IMR-90 (cell line): ENCODE measurements around the gene NPAS3. TPM values are rescaled to one million over a fixed set of nuclear protein-coding genes. Genes with fewer than 3 reads are reported as not detected.

Experiments
- ATAC-seq: fragments of 200-7000 bp; cut with Tn5 transposase; 2 replicates; pipeline ENCODE4 v1.9.1; 2020; ENCODE audit warnings: low read depth, mild to moderate bottlenecking, moderate library complexity
- BruUV-seq: library from RNA; stranded (reverse); fragments of 400-500 nt; replicated peaks from 2 replicates; lab custom pipeline; 2021; lab: Mats Ljungman, UMichigan
- CTCF ChIA-PET: fragments of 300-600 bp; formaldehyde crosslinking; extraction: SDS; loops from one replicate; lab custom pipeline; 2021; ENCODE audit warnings: antibody characterized with exemption; lab: Yijun Ruan, JAX
- POLR2A ChIA-PET: fragments of 300-600 bp; sonication (Branson Sonifier 250); formaldehyde crosslinking; loops from one replicate; lab custom pipeline; 2022; ENCODE audit warnings: antibody characterized with exemption; ENCODE audit not compliant: unreplicated experiment; lab: Charles Lee
- DNase-seq: peaks from one replicate; pipeline ENCODE4 v3.0.0; 2013
- H2AFZ ChIP-seq: replicated peaks from 2 replicates; pipeline ENCODE3; 2013; ENCODE audit warnings: low read length, mild to moderate bottlenecking; ENCODE audit not compliant: poor library complexity
- H2AK5ac ChIP-seq: 2 replicates; pipeline ENCODE4 v1.6.1; 2013; ENCODE audit warnings: low read depth, low read length, inconsistent platforms
- H2AK9ac ChIP-seq: replicated peaks from 2 replicates; pipeline ENCODE3; 2013; ENCODE audit warnings: mild to moderate bottlenecking, low read depth, low read length, moderate library complexity; ENCODE audit not compliant: poor library complexity
- H2BK120ac ChIP-seq: 2 replicates; pipeline ENCODE4 v1.6.1; 2013; ENCODE audit warnings: low read depth, low read length, inconsistent platforms
- H2BK15ac ChIP-seq: 3 replicates; pipeline ENCODE4 v1.6.1; 2013; ENCODE audit warnings: low read depth, low read length, inconsistent platforms
- H2BK20ac ChIP-seq: 2 replicates; pipeline ENCODE4 v1.6.1; 2013; ENCODE audit warnings: low read depth, mild to moderate bottlenecking, inconsistent platforms, low read length, moderate library complexity
- H2BK5ac ChIP-seq: 2 replicates; pipeline ENCODE4 v1.6.1; 2013; ENCODE audit warnings: mild to moderate bottlenecking, low read depth, low read length, inconsistent platforms; ENCODE audit not compliant: poor library complexity, severe bottlenecking
- H3K14ac ChIP-seq: replicated peaks from 2 replicates; pipeline ENCODE4 v1.6.1; 2013; ENCODE audit warnings: low read depth, low read length, inconsistent platforms
- H3K18ac ChIP-seq: 2 replicates; pipeline ENCODE4 v1.6.1; 2013; ENCODE audit warnings: low read depth, low read length, control low read depth
- H3K23ac ChIP-seq: 2 replicates; pipeline ENCODE4 v1.6.1; 2013; ENCODE audit warnings: low read depth, low read length, inconsistent platforms
- H3K27ac ChIP-seq: 2 replicates; pipeline ENCODE4 v1.5.1; 2013; ENCODE audit warnings: mild to moderate bottlenecking, control low read depth, low read length; ENCODE audit not compliant: insufficient read depth
- H3K27me3 ChIP-seq: 2 replicates; pipeline ENCODE4 v1.6.1; 2013; ENCODE audit warnings: low read length; ENCODE audit not compliant: control insufficient read depth, insufficient read depth
- H3K36me3 ChIP-seq: 2 replicates; pipeline ENCODE4 v1.6.1; 2013; ENCODE audit warnings: low read length, mixed read lengths; ENCODE audit not compliant: control insufficient read depth, insufficient read depth
- H3K4ac ChIP-seq: 2 replicates; pipeline ENCODE4 v1.6.1; 2013; ENCODE audit warnings: low read depth, low read length, inconsistent platforms
- H3K4me1 ChIP-seq: 2 replicates; pipeline ENCODE4 v1.6.1; 2013; ENCODE audit warnings: low read length, mixed read lengths; ENCODE audit not compliant: control insufficient read depth, insufficient read depth
- H3K4me2 ChIP-seq: 2 replicates; pipeline ENCODE4 v1.6.1; 2013; ENCODE audit warnings: low read depth, mild to moderate bottlenecking, control low read depth, low read length, moderate library complexity
- H3K4me3 ChIP-seq: 2 replicates; pipeline ENCODE4 v1.5.1; 2013; ENCODE audit warnings: low read depth, mild to moderate bottlenecking, control low read depth, low read length, moderate library complexity; ENCODE audit not compliant: insufficient read depth
- H3K56ac ChIP-seq: 2 replicates; pipeline ENCODE4 v1.6.1; 2013; ENCODE audit warnings: low read length, inconsistent platforms; ENCODE audit not compliant: insufficient read depth; ENCODE audit errors: extremely low read depth
- H3K79me1 ChIP-seq, 2 experiments: 2 replicates each; pipeline ENCODE4 v1.6.1; 2013; ENCODE audit warnings: low read length in 2 of 2, inconsistent platforms in 1 of 2, low read depth in 1 of 2
- H3K9ac ChIP-seq: 2 replicates; pipeline ENCODE4 v1.6.1; 2013; ENCODE audit warnings: low read depth, low read length, control low read depth
- H3K9me1 ChIP-seq: 2 replicates; pipeline ENCODE4 v1.6.1; 2013; ENCODE audit warnings: low read length, inconsistent platforms; ENCODE audit not compliant: insufficient read depth
- H3K9me3 ChIP-seq: 2 replicates; pipeline ENCODE4 v1.6.1; 2013; ENCODE audit warnings: low read length; ENCODE audit not compliant: control insufficient read depth, insufficient read depth
- H4K20me1 ChIP-seq: 2 replicates; pipeline ENCODE4 v1.6.1; 2013; ENCODE audit warnings: low read length, inconsistent platforms; ENCODE audit not compliant: insufficient read depth
- H4K5ac ChIP-seq: 2 replicates; pipeline ENCODE4 v1.6.1; 2013; ENCODE audit warnings: mild to moderate bottlenecking, low read depth, low read length, control low read depth
- H4K8ac ChIP-seq, 2 experiments: 2 replicates each; pipeline ENCODE4 v1.6.1; 2013; ENCODE audit warnings: low read depth in 2 of 2, low read length in 2 of 2, control low read depth in 1 of 2, inconsistent platforms in 1 of 2
- H4K91ac ChIP-seq: 2 replicates; pipeline ENCODE4 v1.6.1; 2013; ENCODE audit warnings: low read depth, low read length, inconsistent platforms; ENCODE audit not compliant: insufficient read depth
- CHD1 ChIP-seq: IDR thresholded peaks from 2 replicates; pipeline ENCODE4 v1.6.1; 2012; ENCODE audit warnings: low read depth, low read length, improper control_type of control experiment
- FOS ChIP-seq: fragments of 150-350 bp; IDR thresholded peaks from 2 replicates; pipeline ENCODE4 v1.6.1; 2016; ENCODE audit warnings: low read depth, low read length
- MAFK ChIP-seq: IDR thresholded peaks from 2 replicates; pipeline ENCODE4 v1.6.1; 2012; ENCODE audit warnings: low read depth, low read length, improper control_type of control experiment
- MAZ ChIP-seq: IDR thresholded peaks from 2 replicates; pipeline ENCODE4 v1.6.1; 2012; ENCODE audit warnings: low read depth, mild to moderate bottlenecking, low read length, improper control_type of control experiment, moderate library complexity, borderline replicate concordance
- NFE2L2 ChIP-seq: fragments of 150-350 bp; IDR thresholded peaks from 2 replicates; pipeline ENCODE4 v1.6.1; 2016; ENCODE audit warnings: low read depth, mild to moderate bottlenecking, low read length
- POLR2A ChIP-seq: IDR thresholded peaks from 2 replicates; pipeline ENCODE4 v1.6.1; 2012; ENCODE audit warnings: mild to moderate bottlenecking, low read depth, low read length
- RAD21 ChIP-seq: IDR thresholded peaks from 2 replicates; pipeline ENCODE4 v1.6.1; 2012; ENCODE audit warnings: low read length, improper control_type of control experiment
- RCOR1 ChIP-seq: IDR thresholded peaks from 2 replicates; pipeline ENCODE4 v1.6.1; 2012; ENCODE audit warnings: mild to moderate bottlenecking, low read length, improper control_type of control experiment; ENCODE audit not compliant: insufficient replicate concordance
- RFX5 ChIP-seq: IDR thresholded peaks from 2 replicates; pipeline ENCODE4 v1.8.0; 2012; ENCODE audit warnings: low read depth, mild to moderate bottlenecking, low read length, moderate library complexity
- SMC3 ChIP-seq: fragments of 150-350 bp; IDR thresholded peaks from 2 replicates; pipeline ENCODE4 v1.6.1; 2016; ENCODE audit warnings: low read depth, mild to moderate bottlenecking, antibody characterized with exemption, low read length, moderate library complexity
- WGBS, 2 experiments: methylation state at CpG; one replicate each; pipeline versions ENCODE4 v1.1.5 to v1.1.7; 2013; ENCODE audit warnings: missing lambda C conversion rate in 2 of 2; ENCODE audit not compliant: insufficient read length in 1 of 2; ENCODE audit errors: extremely low coverage in 2 of 2; 5-methylcytosine and 5-hydroxymethylcytosine counted together
- dilution Hi-C: fragments of 300-500 bp; cut with HindIII; formaldehyde crosslinking; loops from one replicate; pipeline ENCODE4 v1.14.3; 2018; ENCODE audit warnings: low sequenced_read_pairs; ENCODE audit not compliant: unreplicated experiment
- in situ Hi-C: fragments of 300-500 bp; cut with MboI; formaldehyde crosslinking; loops from 3 replicates; pipeline ENCODE4 v1.14.3; 2019; ENCODE audit warnings: low sequenced_read_pairs, inconsistent platforms, mixed read lengths
- intact Hi-C: fragments of 100-400 bp; cut with micrococcal nuclease; formaldehyde crosslinking; loops from 2 replicates; pipeline ENCODE4 v1.10.0; 2022
- polyA plus RNA-seq, 3 experiments: library from polyadenylated mRNA; depleted of rRNA; stranded (reverse); fragments of >200 nt; gene quantifications; 2 replicates each; pipeline ENCODE4 v1.2.3, GENCODE V29; 2012; ENCODE audit warnings: low replicate concordance in 1 of 3
- total RNA-seq: library from RNA; depleted of rRNA; stranded (reverse); fragments of >200 nt; gene quantifications from 2 replicates; pipeline ENCODE4 v1.2.3, GENCODE V29; 2012
- TF ChIP-seq, protein P1 (sequence below): fragments of 150-350 bp; IDR thresholded peaks from 2 replicates; pipeline ENCODE4 v1.6.1; 2017; ENCODE audit warnings: mild to moderate bottlenecking, antibody characterized with exemption, low read length, low read depth
- TF ChIP-seq, protein P2 (sequence below): conservative IDR thresholded peaks from 2 replicates; pipeline ENCODE4 v1.5.1; 2012; ENCODE audit warnings: mild to moderate bottlenecking, low read depth, low read length, improper control_type of control experiment

Gene NPAS3
- total and polyA plus RNA-seq, 2 of the 4 experiments (the other 2 are of a cell fraction), result not detected

DNA sequence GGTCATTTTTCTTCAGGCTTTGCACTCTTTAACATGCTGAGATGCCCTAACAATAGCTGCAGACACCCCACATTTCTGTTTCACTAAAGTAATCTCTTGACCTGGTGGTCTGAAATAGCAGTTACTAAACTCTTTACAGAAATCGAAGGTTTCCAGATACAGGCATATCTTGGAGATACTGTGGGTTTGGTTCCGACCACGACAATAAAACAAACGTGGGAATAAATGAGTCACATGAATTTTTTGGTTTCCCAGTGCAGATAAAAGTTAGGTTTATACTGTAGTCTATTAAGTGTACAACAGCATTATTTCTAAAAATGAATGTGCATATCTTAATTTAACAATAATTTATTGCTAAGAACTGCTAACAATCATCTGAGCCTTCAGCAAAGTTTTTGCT lies 803.5 kb downstream of the NPAS3 start:
- Histone ChIP-seq H3K27me3 (no peaks in the 10 kb centered on the region), H2BK120ac (no peak overlapping the region), H4K91ac (no peak overlapping the region), H3K56ac (no peak overlapping the region), H3K36me3 (no peaks in the 10 kb centered on the region), H3K9me3 (no peaks in the 10 kb centered on the region), H4K5ac (no peak overlapping the region), H3K4me2 (no peak overlapping the region), H2BK15ac (no peak overlapping the region), H3K4me1 (no peaks in the 10 kb centered on the region), H2BK5ac (no peak overlapping the region), H3K79me1 (no peaks in the 10 kb centered on the region), H3K4ac (no peak overlapping the region), H3K9me1 (no peaks in the 10 kb centered on the region), H3K27ac (no peak overlapping the region), H3K18ac (no peak overlapping the region), H3K23ac (no peak overlapping the region), H3K4me3 (no peak overlapping the region), H3K9ac (no peak overlapping the region), H2BK20ac (no peak overlapping the region), H4K20me1 (no peaks in the 10 kb centered on the region), H2AK9ac (no peak overlapping the region), H2AFZ (no peak overlapping the region), H3K14ac (no peak overlapping the region), H4K8ac (no peak overlapping the region), H2AK5ac (no peak overlapping the region)
- DNase-seq (no peak), ATAC-seq (no peak)
- BruUV-seq, result no TSS peak
- TF ChIP-seq, protein P1, sequence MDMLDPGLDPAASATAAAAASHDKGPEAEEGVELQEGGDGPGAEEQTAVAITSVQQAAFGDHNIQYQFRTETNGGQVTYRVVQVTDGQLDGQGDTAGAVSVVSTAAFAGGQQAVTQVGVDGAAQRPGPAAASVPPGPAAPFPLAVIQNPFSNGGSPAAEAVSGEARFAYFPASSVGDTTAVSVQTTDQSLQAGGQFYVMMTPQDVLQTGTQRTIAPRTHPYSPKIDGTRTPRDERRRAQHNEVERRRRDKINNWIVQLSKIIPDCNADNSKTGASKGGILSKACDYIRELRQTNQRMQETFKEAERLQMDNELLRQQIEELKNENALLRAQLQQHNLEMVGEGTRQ, result no peak
- TF ChIP-seq RFX5 (no peak), RAD21 (no peak), MAZ (no peak), CHD1 (no peak), MAFK (no peak), SMC3 (no peak), NFE2L2 (no peak), FOS (no peak), POLR2A (no peak), RCOR1 (no peak)
- TF ChIP-seq, protein P2, sequence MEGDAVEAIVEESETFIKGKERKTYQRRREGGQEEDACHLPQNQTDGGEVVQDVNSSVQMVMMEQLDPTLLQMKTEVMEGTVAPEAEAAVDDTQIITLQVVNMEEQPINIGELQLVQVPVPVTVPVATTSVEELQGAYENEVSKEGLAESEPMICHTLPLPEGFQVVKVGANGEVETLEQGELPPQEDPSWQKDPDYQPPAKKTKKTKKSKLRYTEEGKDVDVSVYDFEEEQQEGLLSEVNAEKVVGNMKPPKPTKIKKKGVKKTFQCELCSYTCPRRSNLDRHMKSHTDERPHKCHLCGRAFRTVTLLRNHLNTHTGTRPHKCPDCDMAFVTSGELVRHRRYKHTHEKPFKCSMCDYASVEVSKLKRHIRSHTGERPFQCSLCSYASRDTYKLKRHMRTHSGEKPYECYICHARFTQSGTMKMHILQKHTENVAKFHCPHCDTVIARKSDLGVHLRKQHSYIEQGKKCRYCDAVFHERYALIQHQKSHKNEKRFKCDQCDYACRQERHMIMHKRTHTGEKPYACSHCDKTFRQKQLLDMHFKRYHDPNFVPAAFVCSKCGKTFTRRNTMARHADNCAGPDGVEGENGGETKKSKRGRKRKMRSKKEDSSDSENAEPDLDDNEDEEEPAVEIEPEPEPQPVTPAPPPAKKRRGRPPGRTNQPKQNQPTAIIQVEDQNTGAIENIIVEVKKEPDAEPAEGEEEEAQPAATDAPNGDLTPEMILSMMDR, result no peak
- POLR2A ChIA-PET, result no interaction called here
- intact Hi-C loops, result no loop called here
- WGBS, 2 experiments, result no CpG with 5 or more reads among the region's 4 CpGs
- CTCF ChIA-PET, result no interaction called here
- dilution Hi-C loops, result no loop called here
- in situ Hi-C loops, result no loop called here
